NCI-H774 (cell line): ENCODE measurements around the gene ERGIC1.
"Not testable (repeated sequence)": the region's sequence is repeated elsewhere in the genome, so short reads cannot be mapped to it uniquely, and the experiment has no call there.

ENCODE experiments used
- DNase-seq: peaks from one replicate; lab custom pipeline; 2025; lab: John Stamatoyannopoulos, UW

The ERGIC1 gene

DNA sequence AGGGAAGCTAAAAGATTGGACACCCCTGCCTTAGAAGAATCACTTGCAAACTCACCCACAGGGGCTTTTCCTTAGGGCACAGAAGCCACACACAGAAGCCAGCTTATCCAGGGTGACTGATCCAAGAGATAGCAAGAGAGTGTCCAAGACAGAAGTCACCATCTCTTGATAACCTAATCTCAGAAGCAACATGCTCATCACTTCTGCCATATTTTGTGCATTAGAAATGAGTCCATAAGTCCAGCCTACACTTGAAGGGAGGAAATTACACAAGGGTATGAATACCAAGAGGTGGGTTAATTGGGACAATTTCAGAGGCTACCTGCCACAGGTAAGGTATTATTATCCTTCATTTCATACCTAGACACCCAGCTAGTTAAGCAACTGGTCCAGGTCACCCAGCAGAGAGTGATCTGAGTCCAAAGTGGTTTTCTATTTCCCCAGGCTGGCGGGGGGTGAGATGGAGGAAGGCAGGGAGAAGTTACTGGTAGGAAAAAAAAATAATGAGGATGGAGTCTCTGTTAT, 3.7 kb upstream of the ERGIC1 start:
- no peak for DNase-seq

DNA sequence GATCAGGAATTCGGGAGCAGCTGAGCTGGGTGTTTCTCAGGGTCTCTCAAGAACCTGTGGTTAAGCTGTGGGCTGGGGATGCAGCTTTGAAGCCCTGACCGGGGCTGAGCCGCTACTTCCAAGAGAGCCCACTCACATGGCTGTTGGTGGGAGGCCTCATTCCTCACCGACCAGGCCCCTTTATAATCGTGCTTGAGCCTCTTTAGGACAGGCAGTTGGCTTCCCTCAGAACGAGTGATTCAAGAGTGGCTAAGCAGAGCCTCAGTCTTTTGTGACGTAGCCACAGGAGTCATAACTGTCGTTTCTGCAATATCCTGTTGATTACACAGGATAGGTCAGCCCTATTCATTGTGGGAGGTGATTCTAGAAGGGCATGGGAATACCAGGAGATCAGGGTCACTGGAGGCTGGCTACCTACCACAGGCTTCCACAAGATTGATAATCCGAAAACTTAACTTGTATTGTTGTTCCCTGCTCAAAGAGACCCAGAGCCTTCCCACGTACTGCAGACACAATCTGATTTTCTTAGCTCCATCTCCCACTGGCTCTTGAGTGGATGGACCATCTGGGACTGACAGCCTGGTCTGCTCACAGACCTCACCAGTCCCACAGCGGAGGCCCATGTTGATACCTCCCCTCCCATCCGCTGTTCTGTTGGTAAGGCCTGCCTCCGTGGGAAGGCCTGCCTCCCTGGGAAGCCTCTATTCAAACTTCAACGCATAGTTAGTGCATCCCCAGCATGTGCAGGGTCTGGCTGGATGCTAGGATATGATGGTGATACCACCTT, 3.0 kb upstream of the ERGIC1 start:
- DNase-seq, result no peak

DNA sequence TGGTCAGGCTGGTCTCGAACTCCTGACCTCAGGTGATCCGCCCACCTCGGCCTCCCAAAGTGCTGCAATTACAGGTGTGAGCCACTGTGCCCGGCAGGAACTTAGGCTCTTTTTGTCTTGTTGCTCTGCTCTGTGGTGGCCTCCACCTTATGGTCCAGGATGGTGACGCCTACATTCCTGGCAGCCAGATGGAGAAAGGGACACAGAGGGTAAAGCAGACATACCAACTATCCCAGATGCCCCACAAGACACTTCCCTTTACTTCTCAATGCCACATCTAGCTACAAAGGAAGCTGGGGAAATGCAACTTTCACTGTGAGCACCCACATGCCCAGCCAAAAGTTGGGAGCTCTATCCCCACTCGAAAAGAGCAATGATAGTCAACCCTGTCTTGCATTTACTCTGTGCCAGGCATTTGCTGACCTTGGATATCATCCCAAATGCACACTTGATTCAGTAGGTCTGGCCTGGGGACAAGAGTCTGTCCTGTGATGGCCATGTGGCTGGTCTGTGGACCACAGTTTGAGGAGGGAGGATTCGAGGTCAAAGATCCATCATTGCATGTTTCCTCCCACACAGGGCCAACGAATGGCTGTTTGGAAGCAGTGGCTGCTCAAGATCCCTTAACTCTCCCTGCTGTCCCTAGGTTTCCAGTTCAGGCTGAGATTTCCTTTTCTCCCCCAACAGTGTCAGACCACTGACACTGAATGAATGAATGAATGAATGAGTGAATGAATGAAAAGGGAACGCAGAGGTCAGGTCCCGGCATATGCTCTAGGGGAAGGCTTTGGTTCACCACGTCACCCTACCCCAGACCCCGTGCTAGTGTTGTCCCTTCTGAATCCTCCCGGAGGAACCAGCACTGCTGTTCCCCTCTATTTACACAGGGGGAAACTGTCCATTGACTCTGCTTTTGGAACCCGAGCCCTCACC, 1.4 kb upstream of the ERGIC1 start:
- DNase-seq, result no peak

DNA sequence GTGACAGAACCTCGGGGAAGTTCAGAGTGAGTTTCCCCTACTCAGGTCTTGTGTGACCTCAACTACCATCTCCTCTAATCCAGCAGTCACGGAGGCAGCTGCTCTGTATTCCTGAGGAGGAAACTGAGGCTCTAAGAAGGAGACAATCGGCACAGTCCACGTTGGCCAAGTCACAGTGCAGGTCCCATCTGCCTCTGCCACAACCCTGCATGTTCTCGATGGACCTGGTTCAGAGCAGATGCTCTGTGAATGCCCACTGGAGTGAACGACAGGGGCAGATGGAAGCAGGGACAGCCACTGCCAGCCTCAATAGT, 722 bp upstream of the ERGIC1 start:
- no peak for DNase-seq

DNA sequence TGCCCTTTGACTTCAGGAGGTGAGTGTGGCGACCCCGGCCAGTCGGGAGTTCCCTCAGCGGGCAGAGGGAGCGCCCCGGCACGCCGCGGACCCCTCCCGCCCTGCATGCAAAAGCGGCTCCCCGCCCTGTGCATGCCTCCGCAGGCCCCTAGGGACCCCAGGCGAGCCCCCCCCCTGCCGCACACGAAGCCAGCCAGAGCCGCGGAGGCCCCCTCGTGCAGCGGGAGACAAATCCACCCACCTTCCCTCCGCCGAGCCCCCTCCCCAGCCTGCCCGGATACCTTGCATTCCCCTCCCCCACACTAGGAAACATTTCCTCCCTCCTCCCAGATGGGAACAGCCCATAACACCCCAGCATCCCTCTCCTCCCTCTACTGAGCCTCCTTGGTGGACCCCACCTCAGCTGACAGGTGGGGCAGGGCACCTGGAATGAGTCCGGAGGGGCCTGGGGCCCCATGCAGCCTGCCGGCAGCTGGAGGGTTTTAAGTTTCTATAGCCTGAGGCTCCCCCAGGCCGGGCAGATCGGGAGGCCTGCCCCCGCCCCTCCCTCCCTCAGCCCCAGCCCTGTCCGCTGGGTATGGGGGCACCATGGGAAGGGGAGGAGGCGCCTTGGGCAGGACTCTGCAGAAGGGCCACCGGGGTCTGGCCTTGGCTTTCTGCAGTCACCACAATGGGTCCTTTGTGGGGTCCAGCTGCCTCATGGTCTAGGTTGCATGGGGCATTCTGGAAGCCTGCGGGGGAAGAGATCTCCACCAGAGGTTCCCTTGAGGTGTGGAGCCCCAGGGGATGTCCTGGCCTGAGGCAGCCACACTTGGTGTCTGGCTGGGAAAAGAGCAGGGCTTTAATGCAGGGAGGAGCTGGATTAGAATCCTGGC, 601 bp downstream of the ERGIC1 start:
- no peak for DNase-seq

DNA sequence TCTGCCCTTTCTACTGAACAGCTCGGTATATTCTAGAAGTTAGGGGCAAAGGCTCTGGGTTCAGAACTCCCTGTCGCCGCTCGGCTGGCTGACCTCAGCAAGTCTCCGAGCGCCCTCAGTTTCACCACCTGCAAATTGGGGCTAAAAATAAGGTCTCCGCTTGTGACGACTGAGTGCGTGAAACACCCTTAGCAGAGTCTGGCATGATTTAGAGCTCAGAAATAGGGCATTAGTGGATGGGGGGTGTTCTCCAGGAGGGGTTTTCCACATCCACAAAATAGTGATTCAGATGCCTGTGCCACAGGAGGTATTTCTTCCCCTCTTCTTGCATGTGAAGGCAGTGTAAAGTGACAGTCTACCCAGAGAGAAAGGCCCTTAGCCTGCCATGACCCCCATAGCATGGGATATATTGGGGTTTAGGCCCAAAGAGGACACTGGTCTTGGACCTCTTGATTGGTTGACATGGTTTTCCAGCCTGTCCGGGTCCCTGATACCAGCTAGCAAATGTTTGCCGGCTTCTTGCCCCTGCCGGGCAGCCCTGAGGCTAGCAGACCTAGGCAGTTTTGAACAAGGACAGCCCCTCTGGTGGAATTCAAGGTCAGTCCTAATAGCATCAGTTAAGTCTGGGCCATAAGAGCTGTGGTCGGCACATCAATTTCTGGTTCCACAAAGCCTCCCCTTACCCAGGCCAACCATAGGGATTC, 1.4 kb downstream of the ERGIC1 start:
- no peak for DNase-seq

DNA sequence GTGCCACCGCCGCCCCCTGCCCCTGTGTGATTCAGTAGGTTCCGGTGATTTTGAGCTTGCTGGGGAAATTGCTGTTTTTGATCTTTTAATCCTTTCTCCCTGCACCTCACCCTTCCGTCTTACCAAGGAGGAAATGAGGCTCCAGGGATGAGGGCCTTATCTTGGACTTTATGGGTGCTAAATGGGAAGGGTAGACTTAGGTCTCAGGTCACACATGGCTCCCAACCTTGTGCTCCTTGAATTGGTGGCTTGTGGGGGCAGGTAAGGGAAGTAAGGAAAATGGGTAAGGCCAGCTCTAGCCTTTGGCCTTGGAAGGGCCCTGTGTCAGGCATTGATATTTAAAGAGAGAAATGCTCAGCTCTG, 1.9 kb downstream of the ERGIC1 start:
- no peak for DNase-seq

DNA sequence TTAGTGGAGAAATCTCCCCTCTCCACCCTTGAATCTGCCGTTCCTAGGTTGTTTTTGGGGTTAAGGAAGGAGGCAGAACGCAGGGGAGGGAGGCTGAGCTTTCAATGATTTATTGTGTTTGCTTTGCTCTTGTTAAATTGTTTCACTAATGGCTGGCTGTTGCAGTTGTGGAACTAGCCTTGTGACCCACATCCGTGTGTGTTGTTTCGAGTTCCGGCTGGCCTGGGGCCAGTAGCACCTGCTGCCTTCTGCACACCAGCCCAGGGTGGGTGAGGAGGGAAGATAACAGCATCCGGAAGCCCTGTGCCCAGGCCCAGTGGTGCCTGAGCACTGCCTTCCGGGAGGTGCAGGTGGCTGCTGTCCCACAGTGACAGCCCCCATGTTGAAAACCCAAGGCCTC, 3.6 kb downstream of the ERGIC1 start:
- peak; percentile 95 for DNase-seq

DNA sequence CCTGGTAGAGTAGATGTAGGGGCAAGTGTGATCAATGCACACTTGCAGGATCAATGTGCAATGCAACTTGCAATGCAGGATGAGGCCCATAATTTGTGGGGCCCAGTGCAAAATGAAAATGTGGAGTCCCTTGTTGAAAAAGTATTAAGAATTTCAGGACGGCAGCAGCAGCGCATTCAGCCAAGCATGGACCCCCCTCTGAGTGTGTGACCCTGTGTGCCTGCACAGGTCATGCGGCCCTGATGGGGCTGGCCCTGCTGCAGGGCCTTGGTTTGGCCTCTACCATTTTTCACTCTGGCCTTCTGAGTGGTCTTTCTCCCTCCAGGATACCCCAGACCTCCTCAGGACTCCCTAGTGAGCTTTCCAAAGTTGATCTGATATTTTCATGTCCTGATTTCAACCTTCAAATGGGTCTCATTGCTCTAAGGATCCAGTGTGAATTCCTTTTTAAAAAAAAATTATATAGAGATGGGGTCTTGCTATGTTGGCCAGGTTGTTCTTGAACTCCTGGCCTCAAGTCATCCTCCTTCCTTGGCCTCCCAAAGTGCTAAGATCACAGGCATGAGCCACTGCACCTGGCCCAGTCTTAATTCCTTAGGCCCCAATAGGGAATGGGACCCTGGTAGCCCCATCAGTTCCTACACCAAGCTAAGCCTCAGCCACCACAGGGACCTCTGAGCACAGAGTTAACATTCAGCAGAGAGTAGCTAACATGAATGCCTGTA, 4.3 kb downstream of the ERGIC1 start:
- no peak for DNase-seq

DNA sequence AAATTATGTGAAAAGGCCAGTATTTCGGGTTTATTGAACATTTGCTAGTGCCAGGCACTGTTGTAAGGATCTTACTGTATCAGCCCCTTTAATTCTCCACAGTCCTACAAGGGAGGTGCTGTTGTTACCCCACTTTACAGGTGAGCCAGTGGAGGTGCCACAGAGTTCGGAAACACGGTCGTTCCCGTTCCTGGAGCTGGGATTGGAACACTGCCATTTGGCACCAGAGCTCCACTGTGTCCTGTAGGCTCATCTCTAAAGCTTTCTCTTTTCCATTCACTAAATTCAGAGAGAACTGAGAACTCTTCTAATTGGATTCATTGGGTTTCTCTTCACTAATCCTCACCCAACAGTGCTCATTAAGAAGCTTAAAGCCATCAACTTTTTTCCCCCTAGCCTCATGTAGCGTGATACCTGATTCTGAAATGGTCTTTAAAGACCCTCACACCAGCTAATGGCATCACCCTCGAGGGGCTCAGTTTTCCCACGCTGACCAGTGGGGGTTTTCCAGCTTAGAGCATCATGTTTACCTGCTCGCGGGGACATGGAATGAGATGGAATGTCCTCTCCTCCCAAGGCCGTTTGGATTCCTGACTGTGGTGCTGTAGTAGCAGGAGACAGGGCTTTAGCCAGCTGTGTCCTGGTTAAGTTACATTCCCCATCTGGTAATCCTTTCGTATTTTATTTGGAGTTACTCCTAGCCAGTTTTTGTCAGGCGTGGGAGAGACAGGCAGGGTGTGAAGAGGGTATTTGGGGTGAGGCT, 5.8 kb downstream of the ERGIC1 start:
- DNase-seq, result no peak

DNA sequence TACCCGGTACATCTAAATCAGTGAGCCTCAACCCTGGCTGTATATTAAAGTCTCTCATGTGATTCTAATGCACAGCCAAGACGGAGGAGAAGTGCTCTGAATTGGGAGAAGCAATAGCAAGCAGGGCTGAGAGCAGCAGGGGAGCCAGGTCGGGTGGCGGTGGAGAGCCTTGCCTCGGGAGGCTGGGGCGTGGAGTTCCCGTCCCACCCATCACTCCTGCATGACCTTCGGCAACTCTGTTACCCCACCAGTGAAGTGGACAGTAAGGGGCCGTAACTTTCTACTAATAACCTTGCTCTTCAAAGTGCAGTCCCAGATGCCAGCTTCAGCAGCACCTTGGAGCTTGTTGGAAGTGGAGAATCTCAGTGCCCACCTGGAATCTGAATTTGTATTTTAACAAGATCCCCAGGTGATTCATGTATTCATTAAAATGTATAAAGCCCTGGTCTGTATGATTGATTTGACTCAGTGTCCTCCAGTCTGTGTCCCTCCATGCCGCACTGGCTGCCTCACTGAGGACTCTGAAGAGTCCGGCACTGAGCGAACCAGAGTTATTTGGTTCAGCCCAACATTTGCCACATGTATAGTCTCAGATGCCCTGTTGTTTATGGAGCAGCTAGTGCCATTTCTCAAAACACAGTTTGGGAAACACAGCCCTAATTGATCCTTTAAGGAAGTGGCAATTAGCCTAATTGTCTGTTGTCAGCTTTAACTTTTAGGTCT, 6.5 kb downstream of the ERGIC1 start:
- no peak for DNase-seq

DNA sequence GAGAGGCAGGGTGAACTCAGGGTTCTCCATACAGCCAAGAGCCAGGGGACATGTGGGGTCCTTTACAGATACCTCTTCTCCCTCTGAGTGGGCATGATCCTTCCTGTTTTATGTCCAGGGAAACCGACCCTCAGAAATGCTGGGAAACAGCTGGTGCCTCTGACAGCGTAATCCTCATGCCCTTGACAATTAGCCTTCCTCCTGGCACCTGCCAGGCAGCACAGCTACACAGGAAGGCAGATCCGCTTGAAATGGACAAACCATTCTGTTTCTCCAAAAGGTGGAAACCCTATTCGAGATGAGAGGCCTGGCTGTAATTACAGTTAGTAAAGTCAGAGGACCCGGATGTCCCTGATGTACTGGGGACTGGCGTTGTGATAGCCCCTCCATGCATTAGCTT, 7.2 kb downstream of the ERGIC1 start:
- DNase-seq, result no peak

DNA sequence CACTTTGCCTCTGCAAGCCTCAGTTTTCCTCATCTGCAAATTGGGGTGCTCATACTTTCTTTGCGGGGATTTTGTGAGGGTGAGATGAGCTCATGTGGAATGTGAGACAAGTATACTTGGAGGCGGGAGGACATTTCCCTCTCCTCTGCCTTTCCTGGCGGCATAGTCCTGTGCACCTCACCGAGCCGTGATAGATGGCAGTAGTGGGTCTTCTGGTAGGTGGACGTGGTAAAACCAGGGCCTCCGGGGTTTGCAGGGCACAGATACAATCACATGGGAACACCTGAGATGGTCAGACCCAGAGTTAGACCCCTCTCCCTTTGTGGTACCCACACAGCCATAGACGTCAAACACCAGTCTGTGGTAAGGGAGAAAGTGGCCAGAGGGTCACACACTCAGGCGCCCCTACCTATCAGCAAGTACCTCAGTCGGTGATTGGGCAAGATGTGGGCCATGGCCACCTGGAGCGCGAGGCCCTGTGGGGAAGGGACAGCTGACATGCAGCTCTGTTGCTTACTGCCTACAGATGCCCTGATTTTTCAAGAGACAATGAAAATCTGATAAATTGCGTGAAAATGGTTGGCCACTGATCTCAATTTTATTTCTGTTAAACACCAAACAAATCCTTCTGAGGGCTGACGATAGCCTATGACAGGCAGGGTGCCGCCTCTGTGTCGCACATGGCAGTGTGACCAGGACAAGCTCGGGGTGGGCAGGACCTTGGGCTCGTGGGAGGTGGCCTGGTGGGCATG, 9.9 kb downstream of the ERGIC1 start:
- DNase-seq, result no peak

DNA sequence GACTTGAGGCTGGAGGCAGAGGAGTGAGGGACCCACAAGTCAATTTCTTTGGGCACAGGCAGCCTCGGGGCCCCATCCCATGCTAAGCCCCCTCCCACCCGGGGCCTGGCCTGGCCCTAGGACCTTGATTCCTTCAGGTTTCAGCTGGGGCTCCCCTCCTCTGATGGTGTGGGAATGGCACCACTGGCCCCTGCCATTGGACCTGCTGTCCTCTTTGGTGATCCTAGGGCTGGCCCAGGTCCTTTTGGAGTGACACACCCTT, 10.5 kb downstream of the ERGIC1 start:
- DNase-seq, result no peak

DNA sequence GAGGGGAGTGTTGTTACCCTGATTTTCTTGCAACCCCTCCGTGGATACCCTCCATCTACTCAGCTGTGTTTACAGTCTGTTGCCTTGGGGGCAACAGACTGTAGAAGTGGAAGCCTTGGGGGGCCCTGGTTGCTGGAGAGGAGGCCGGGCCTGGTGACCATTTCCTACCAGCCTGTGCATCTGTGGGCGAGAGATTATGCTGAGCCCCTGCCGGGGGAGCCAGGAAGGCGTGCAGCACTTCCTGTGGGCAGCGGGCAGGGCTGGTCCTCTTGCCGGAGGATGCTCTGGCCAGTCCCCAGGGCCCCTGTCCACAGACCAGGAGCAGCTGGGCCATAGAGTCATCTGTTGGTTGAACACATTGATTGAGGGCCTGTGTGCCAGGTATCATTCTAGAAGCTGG, 11.1 kb downstream of the ERGIC1 start:
- DNase-seq, result no peak

DNA sequence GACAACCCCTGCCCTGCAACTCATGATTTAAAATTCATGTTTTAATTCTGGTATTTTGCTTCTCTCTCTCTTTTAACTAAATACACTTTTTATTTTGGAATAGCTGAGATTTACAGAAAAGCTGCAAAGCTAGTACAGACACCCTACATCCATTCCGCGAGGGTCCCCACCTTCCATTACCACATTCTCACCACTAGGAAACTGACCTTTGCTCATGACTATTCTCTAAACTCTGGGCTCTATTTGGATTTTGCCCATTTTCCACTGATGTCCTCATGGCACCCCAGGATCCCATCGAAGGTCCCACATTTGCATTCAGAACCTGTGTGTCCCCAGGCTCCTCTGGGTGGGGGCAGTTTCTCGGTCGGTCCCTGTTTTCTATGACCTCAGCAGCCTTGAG, 11.5 kb downstream of the ERGIC1 start:
- DNase-seq, result no peak

DNA sequence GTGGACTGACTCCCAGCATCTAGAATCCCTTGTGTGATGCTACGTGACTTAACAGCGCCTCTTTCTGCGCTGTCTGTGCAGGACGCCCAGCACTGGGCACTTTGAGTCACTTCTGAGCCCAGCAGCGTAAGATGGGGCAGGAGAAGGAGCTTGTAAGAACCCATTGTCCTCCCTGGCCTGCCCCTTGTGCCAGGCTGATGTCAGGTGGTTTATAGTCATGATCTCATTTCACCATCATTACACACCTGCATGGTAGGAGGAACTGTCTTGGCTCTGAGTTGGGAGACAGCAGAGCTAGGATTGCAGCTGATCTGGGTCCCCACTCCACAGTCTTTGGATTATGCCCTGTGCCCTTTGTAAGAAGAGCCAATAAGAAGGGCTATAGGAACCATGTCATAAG, 12.2 kb downstream of the ERGIC1 start:
- DNase-seq, result no peak

DNA sequence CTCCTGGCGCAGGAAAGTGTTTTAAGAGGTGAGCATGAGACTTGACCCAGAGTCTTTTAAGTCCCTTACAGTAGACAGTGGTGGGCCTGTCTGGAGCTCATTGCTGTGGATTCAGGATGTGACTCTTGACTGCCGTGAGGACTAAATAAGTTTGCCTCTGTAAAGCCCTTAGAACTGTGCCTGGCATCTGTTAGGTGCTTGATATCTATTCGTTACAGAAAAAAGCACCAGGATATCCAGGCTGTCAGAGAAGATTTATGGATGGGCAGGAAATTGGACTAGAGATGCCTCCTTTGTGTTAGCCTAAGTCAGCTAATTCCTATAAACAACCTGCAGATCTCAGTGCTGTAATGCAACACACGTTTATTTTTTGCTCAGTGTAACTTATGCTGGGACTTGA, 12.6 kb downstream of the ERGIC1 start:
- no peak for DNase-seq

DNA sequence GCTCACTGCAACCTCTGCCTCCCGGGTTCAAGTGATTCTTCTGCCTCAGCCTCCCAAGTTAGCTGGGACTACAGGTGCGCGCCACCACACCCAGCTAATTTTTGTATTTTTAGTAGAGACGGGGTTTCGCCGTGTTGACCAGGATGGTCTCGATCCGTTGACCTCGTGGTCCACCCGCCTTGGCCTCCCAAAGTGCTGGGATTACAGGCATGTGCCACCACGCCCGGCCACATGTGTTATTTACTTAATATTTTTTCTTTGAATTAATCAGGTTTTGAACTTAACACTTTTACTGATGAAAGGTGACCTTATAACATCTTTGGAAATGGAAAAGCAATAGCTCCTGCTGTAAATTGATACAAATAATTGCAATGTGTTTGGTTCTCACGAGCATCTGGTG, 13.5 kb downstream of the ERGIC1 start:
- DNase-seq, result not testable (repeated sequence)
